Mucosa of rectum (tissue), 2 donors: ENCODE results near the gene MMP2.

Experiments
- H3K27ac ChIP-seq, 2 donors: one replicate each; pipeline ENCODE4 v1.7.0; 2013; ENCODE audit warnings: inconsistent platforms in 2 of 2, low read depth in 2 of 2, low read length in 2 of 2
- H3K27me3 ChIP-seq, 2 donors: one replicate each; pipeline ENCODE4 v1.7.0; 2013; ENCODE audit warnings: low read length in 2 of 2; ENCODE audit not compliant: control insufficient read depth in 2 of 2, insufficient read depth in 2 of 2
- H3K36me3 ChIP-seq, 2 donors: one replicate each; pipeline ENCODE4 v1.7.0; 2013; ENCODE audit warnings: low read length in 2 of 2; ENCODE audit not compliant: control insufficient read depth in 2 of 2, insufficient read depth in 2 of 2
- H3K4me1 ChIP-seq, 2 donors: one replicate each; pipeline ENCODE4 v1.7.0; 2013; ENCODE audit warnings: low read length in 2 of 2, mild to moderate bottlenecking in 1 of 2; ENCODE audit not compliant: control insufficient read depth in 2 of 2, insufficient read depth in 2 of 2
- H3K4me3 ChIP-seq, 2 donors: one replicate each; pipeline ENCODE4 v1.7.0; 2013; ENCODE audit warnings: low read length in 2 of 2
- H3K9ac ChIP-seq, 2 donors: one replicate each; pipeline ENCODE4 v1.7.0; 2013; ENCODE audit warnings: low read length in 2 of 2, low read depth in 1 of 2, mild to moderate bottlenecking in 1 of 2
- H3K9me3 ChIP-seq, 2 donors: one replicate each; pipeline ENCODE4 v1.7.0; 2013; ENCODE audit warnings: low read length in 2 of 2; ENCODE audit not compliant: control insufficient read depth in 2 of 2
- donor health status: healthy.
- donor health status: Normal muscosa, but diverticular disease.

MMP2 gene

GRCh38 chr16:55479430-55480140 is 587 bp downstream of the MMP2 start:
- Histone ChIP-seq H3K4me3 (peak overlapping the region; percentile 45 to 66), H3K9me3 (no peaks in the 10 kb centered on the region), H3K9ac (peak overlapping the region; percentile 24 to 40), H3K4me1 (peaks cover 0 to 3% of the 10 kb centered on the region in 2 donors), H3K36me3 (peaks cover 0 to 4% of the 10 kb centered on the region in 2 donors), H3K27ac (peak overlapping the region; percentile 65 to 72), H3K27me3 (peaks cover 9 to 10% of the 10 kb centered on the region in 2 donors)

GRCh38 chr16:55480228-55480655 is 1.2 kb downstream of the MMP2 start:
- Histone ChIP-seq H3K27me3 (peaks cover 9 to 10% of the 10 kb centered on the region in 2 donors), H3K9ac (peak overlapping the region; percentile 24 to 40), H3K4me3 (peak overlapping the region; percentile 45 to 66), H3K9me3 (no peaks in the 10 kb centered on the region), H3K4me1 (peaks cover 0 to 3% of the 10 kb centered on the region in 2 donors), H3K27ac (peak overlapping the region; percentile 65 to 72), H3K36me3 (peaks cover 0 to 6% of the 10 kb centered on the region in 2 donors)

GRCh38 chr16:55481023-55481422 is 2.0 kb downstream of the MMP2 start:
- H3K4me1 ChIP-seq, result peaks cover 0 to 3% of the 10 kb centered on the region in 2 donors
- peak overlapping the region in 1 of 2 donors; percentile 46 for H3K27ac ChIP-seq
- H3K4me3 ChIP-seq, result peak overlapping the region in 1 of 2 donors; percentile 56
- H3K9ac ChIP-seq, result peak overlapping the region in 1 of 2 donors; percentile 26
- H3K9me3 ChIP-seq, result no peaks in the 10 kb centered on the region
- H3K36me3 ChIP-seq, result peaks cover 0 to 6% of the 10 kb centered on the region in 2 donors
- H3K27me3 ChIP-seq, result peaks cover 9 to 10% of the 10 kb centered on the region in 2 donors

- Histone ChIP-seq H3K9ac (no peak overlapping the region), H3K4me1 (peaks cover 0 to 3% of the 10 kb centered on the region in 2 donors), H3K27ac (no peak overlapping the region), H3K36me3 (peaks cover 0 to 6% of the 10 kb centered on the region in 2 donors), H3K27me3 (peaks cover 9 to 10% of the 10 kb centered on the region in 2 donors), H3K4me3 (no peak overlapping the region), H3K9me3 (no peaks in the 10 kb centered on the region)
Observed at GRCh38 chr16:55482056-55482455, 3.1 kb downstream of the MMP2 start.

GRCh38 chr16:55487048-55487803 is 8.2 kb downstream of the MMP2 start:
- H3K9ac ChIP-seq, result no peak overlapping the region
- H3K4me1 ChIP-seq, result no peaks in the 10 kb centered on the region
- H3K4me3 ChIP-seq, result no peak overlapping the region
- H3K9me3 ChIP-seq, result no peaks in the 10 kb centered on the region
- peaks cover 0 to 3% of the 10 kb centered on the region in 2 donors for H3K27me3 ChIP-seq
- H3K27ac ChIP-seq, result peak overlapping the region in 1 of 2 donors; percentile 17
- peaks cover 0 to 6% of the 10 kb centered on the region in 2 donors for H3K36me3 ChIP-seq

GRCh38 chr16:55488306-55488705 is 9.3 kb downstream of the MMP2 start:
- H3K4me1 ChIP-seq, result no peaks in the 10 kb centered on the region
- H3K4me3 ChIP-seq, result no peak overlapping the region
- no peaks in the 10 kb centered on the region for H3K9me3 ChIP-seq
- peaks cover 0 to 3% of the 10 kb centered on the region in 2 donors for H3K27me3 ChIP-seq
- no peak overlapping the region for H3K27ac ChIP-seq
- no peak overlapping the region for H3K9ac ChIP-seq
- H3K36me3 ChIP-seq, result peaks cover 0 to 6% of the 10 kb centered on the region in 2 donors

GRCh38 chr16:55489119-55489955 is 10.3 kb downstream of the MMP2 start:
- Histone ChIP-seq H3K4me1 (no peaks in the 10 kb centered on the region), H3K27me3 (no peaks in the 10 kb centered on the region), H3K9me3 (no peaks in the 10 kb centered on the region), H3K27ac (no peak overlapping the region), H3K4me3 (no peak overlapping the region), H3K36me3 (peaks cover 0 to 3% of the 10 kb centered on the region in 2 donors), H3K9ac (no peak overlapping the region)

GRCh38 chr16:55489956-55490265 is 10.9 kb downstream of the MMP2 start:
- Histone ChIP-seq H3K27me3 (no peaks in the 10 kb centered on the region), H3K4me3 (no peak overlapping the region), H3K9me3 (no peaks in the 10 kb centered on the region), H3K36me3 (peaks cover 0 to under 1% of the 10 kb centered on the region in 2 donors), H3K9ac (no peak overlapping the region), H3K27ac (no peak overlapping the region), H3K4me1 (no peaks in the 10 kb centered on the region)

GRCh38 chr16:55490301-55490700 is 11.3 kb downstream of the MMP2 start:
- Histone ChIP-seq H3K27ac (no peak overlapping the region), H3K4me1 (no peaks in the 10 kb centered on the region), H3K9ac (no peak overlapping the region), H3K4me3 (no peak overlapping the region), H3K9me3 (no peaks in the 10 kb centered on the region), H3K36me3 (no peaks in the 10 kb centered on the region), H3K27me3 (no peaks in the 10 kb centered on the region)
